Activated CD8-positive, alpha-beta memory T cell treated with anti-CD3 and anti-CD28 coated beads for 1 hour (primary cell): Measurements from ENCODE around the gene FGFR2.

Experiments used
- DNase-seq, 2 donors: peaks; one replicate each; pipeline ENCODE4 v3.0.0-alpha.2; 2020; ENCODE audit warnings: low read depth in 1 of 2; ENCODE audit errors: extremely low read depth in 1 of 2

The FGFR2 gene

GRCh38 chr10:121459279-121459621 is 139.0 kb downstream of the FGFR2 start:
- DNase-seq, result no peak

GRCh38 chr10:121457729-121458128 is 140.5 kb downstream of the FGFR2 start:
- no peak for DNase-seq

- no peak for DNase-seq
Observed at GRCh38 chr10:121455377-121455776, 142.9 kb downstream of the FGFR2 start.

GRCh38 chr10:121454781-121455180 is 143.5 kb downstream of the FGFR2 start:
- no peak for DNase-seq

- DNase-seq, result no peak
Observed at GRCh38 chr10:121453160-121453559, 145.1 kb downstream of the FGFR2 start.

GRCh38 chr10:121452581-121452980 is 145.7 kb downstream of the FGFR2 start:
- DNase-seq, result no peak

GRCh38 chr10:121450247-121450646 is 148.0 kb downstream of the FGFR2 start:
- DNase-seq, result no peak

- DNase-seq, result no peak
Observed at GRCh38 chr10:121449482-121449924, 148.7 kb downstream of the FGFR2 start.

GRCh38 chr10:121448766-121449421 is 149.3 kb downstream of the FGFR2 start:
- no peak for DNase-seq

GRCh38 chr10:121444520-121445165 is 153.6 kb downstream of the FGFR2 start:
- no peak for DNase-seq

GRCh38 chr10:121442086-121442935 is 155.9 kb downstream of the FGFR2 start:
- no peak for DNase-seq

- DNase-seq, result no peak
Observed at GRCh38 chr10:121440461-121440860, 157.8 kb downstream of the FGFR2 start.

- no peak for DNase-seq
Observed at GRCh38 chr10:121438333-121438732, 159.9 kb downstream of the FGFR2 start.

- no peak for DNase-seq
Observed at GRCh38 chr10:121437596-121437995, 160.6 kb downstream of the FGFR2 start.

GRCh38 chr10:121436630-121437341 is 161.5 kb downstream of the FGFR2 start:
- DNase-seq, result no peak

- DNase-seq, result no peak
Observed at GRCh38 chr10:121436281-121436629, 162.0 kb downstream of the FGFR2 start.

- no peak for DNase-seq
Observed at GRCh38 chr10:121435099-121435875, 163.0 kb downstream of the FGFR2 start.

- DNase-seq, result no peak
Observed at GRCh38 chr10:121433965-121434364, 164.3 kb downstream of the FGFR2 start.

GRCh38 chr10:121428867-121429266 is 169.4 kb downstream of the FGFR2 start:
- DNase-seq, result no peak
